ENCODE results near the gene DLX4. TPM values are rescaled to one million over a fixed set of nuclear protein-coding genes. Genes with fewer than 3 reads are reported as not detected.

The DLX4 gene
- total RNA-seq, 1 experiment from 2014 or later: 2.5 TPM

GRCh38 chr17:49930880-49931279 lies 38.1 kb upstream of the DLX4 start:
- Histone ChIP-seq H3K18ac (ENCODE audit: insufficient read length, low read depth, low read length) (no peak overlapping the region), H4K8ac (replicated peaks; ENCODE audit: insufficient read length, low read depth, low read length) (no peak overlapping the region), H3K4ac (ENCODE audit: low read depth, low read length) (no peak overlapping the region), H3K56ac (ENCODE audit: insufficient read length, low read depth, low read length) (no peak overlapping the region), H2BK12ac (ENCODE audit: insufficient read length, low read depth, low read length) (no peak overlapping the region), H3K4me2 (ENCODE audit: insufficient read depth, insufficient read length, low read length) (no peak overlapping the region), H2AFZ (ENCODE audit: low read length) (no peak overlapping the region), H3K27ac (ENCODE audit: insufficient read length, low read depth, low read length) (no peak overlapping the region), H3K27me3 (ENCODE audit: insufficient read depth, low read length) (no peaks in the 10 kb centered on the region), H2AK5ac (ENCODE audit: insufficient read length, low read length) (no peak overlapping the region), H2BK15ac (ENCODE audit: low read depth, low read length) (no peak overlapping the region), H3K14ac (ENCODE audit: insufficient read depth, low read length) (no peak overlapping the region), H3K9ac (ENCODE audit: extremely low read depth, insufficient read length, low read length) (no peak overlapping the region), H2BK120ac (ENCODE audit: low read depth, low read length, poor library complexity, severe bottlenecking) (no peak overlapping the region), H3K9me3 (ENCODE audit: control insufficient read depth, low read depth, low read length) (no peaks in the 10 kb centered on the region), H4K5ac (ENCODE audit: insufficient read length, low read depth, low read length) (no peak overlapping the region), H2BK20ac (ENCODE audit: low read depth, low read length, poor library complexity, severe bottlenecking) (no peak overlapping the region), H3K4me1 (ENCODE audit: insufficient read depth, low read length) (no peaks in the 10 kb centered on the region), H3K79me2 (ENCODE audit: insufficient read depth, low read length) (no peaks in the 10 kb centered on the region), H3K79me1 (ENCODE audit: insufficient read depth, low read depth, low read length, poor library complexity, severe bottlenecking) (no peaks in the 10 kb centered on the region), H3T11ph (ENCODE audit: low read length) (no peak overlapping the region), H4K20me1 (ENCODE audit: control insufficient read depth, insufficient read depth, insufficient read length) (peaks cover 3% of the 10 kb centered on the region), H3K23ac (ENCODE audit: insufficient read length, low read depth, low read length) (no peak overlapping the region), H3K23me2 (ENCODE audit: insufficient read length, low read depth, low read length, poor library complexity, severe bottlenecking) (no peaks in the 10 kb centered on the region), H2BK5ac (ENCODE audit: insufficient read length, low read length) (no peak overlapping the region), H4K91ac (ENCODE audit: insufficient read length, low read depth, low read length) (no peak overlapping the region)
- Mint-ChIP-seq H3K4me3 (no peak overlapping the region), H3K27me3 (ENCODE audit: low read depth) (peaks cover 60% of the 10 kb centered on the region), H3K27ac (no peak overlapping the region), H3K9me3 (no peaks in the 10 kb centered on the region; a peak in 1 of 5 replicates), H3K36me3 (ENCODE audit: insufficient read depth in 1 of 3, low read depth in 3 of 3) (no peaks in the 10 kb centered on the region), H3K4me1 (peaks cover 10 to 23% of the 10 kb centered on the region in 2 experiments)
- no peak for DNase-seq
- TF ChIP-seq CTCF (conservative IDR thresholded peaks at IDR 0.05): no peak
- WGBS (ENCODE audit: extremely low coverage, insufficient read length, low lambda C conversion rate): no CpG with 5 or more reads among the region's 8 CpGs

Measured in H9 (cell line).